K562 (cell line): ENCODE results near the gene DESI2. TPM values are rescaled to one million over a fixed set of nuclear protein-coding genes. Genes with fewer than 3 reads are reported as not detected.

Experiments
- ADNP ChIP-seq: fragments of 200-800 bp; sonication (Bioruptor generic); IDR thresholded peaks from 2 replicates; pipeline ENCODE4 v1.6.1; 2016; ENCODE audit warnings: missing genetic modification characterization, missing compliant biosample characterization
- AFF1 ChIP-seq, 2 experiments: fragments of 450-650 bp; IDR thresholded peaks; 2 replicates each; pipeline ENCODE4 v1.6.1; 2018; ENCODE audit warnings: mild to moderate bottlenecking in 2 of 2, low read depth in 1 of 2; ENCODE audit not compliant: partially characterized antibody in 2 of 2
- ARID1B ChIP-seq: fragments of 450-650 bp; IDR thresholded peaks from 2 replicates; pipeline ENCODE4 v1.6.1; 2016; ENCODE audit warnings: antibody characterized with exemption, mild to moderate bottlenecking, inconsistent platforms
- ATF7 ChIP-seq: fragments of 450-650 bp; IDR thresholded peaks from 2 replicates; pipeline ENCODE4 v1.7.1; 2014; ENCODE audit warnings: mild to moderate bottlenecking, moderate library complexity
- CBFA2T3 ChIP-seq: fragments of 450-650 bp; IDR thresholded peaks from 2 replicates; pipeline ENCODE4 v1.6.1; 2017
- CHCHD3 ChIP-seq: fragments of 250-450 bp; sonication (Bioruptor Pico); IDR thresholded peaks from 2 replicates; pipeline ENCODE4 v2.1.2; 2022; ENCODE audit warnings: mild to moderate bottlenecking
- CTBP1 ChIP-seq: fragments of 450-650 bp; IDR thresholded peaks from 2 replicates; pipeline ENCODE4 v1.6.1; 2016; ENCODE audit warnings: borderline replicate concordance
- CTCF ChIP-seq, 3 experiments: IDR thresholded peaks in 2 of 3; conservative IDR thresholded peaks in 1 of 3; 2 replicates each; pipeline ENCODE4 v1.5.1; 2011 to 2012; ENCODE audit warnings: low read length in 3 of 3, mild to moderate bottlenecking in 3 of 3, control low read depth in 2 of 3, improper control_type of control experiment in 1 of 3, inconsistent platforms in 1 of 3, low read depth in 1 of 3, mixed read lengths in 1 of 3, moderate library complexity in 1 of 3; ENCODE audit not compliant: insufficient read depth in 2 of 3
- ESRRA ChIP-seq: fragments of 450-650 bp; IDR thresholded peaks from 2 replicates; pipeline ENCODE4 v1.6.1; 2014; ENCODE audit warnings: low read depth, mild to moderate bottlenecking, moderate library complexity, borderline replicate concordance
- GATA2 ChIP-seq: sonication (generic); formaldehyde crosslinking; IDR thresholded peaks from 2 replicates; pipeline ENCODE4 v1.4.0; 2020; ENCODE audit warnings: mild to moderate bottlenecking, missing genetic modification reagents
- MEF2A ChIP-seq: IDR thresholded peaks from 2 replicates; pipeline ENCODE4 v1.6.1; 2011; ENCODE audit warnings: low read depth, mild to moderate bottlenecking, low read length, moderate library complexity; ENCODE audit not compliant: control insufficient read depth
- MEIS2 ChIP-seq: fragments of 450-650 bp; IDR thresholded peaks from 2 replicates; pipeline ENCODE4 v1.6.1; 2014; ENCODE audit warnings: mild to moderate bottlenecking; ENCODE audit not compliant: partially characterized antibody
- POLR3A ChIP-seq: IDR thresholded peaks from 2 replicates; pipeline ENCODE4 v1.6.1; 2011; ENCODE audit warnings: borderline replicate concordance, mild to moderate bottlenecking, moderate library complexity; ENCODE audit not compliant: insufficient read length, insufficient read depth; ENCODE audit errors: extremely low read depth
- RCOR1 ChIP-seq, 2 experiments: IDR thresholded peaks; 2 replicates each; pipeline ENCODE4 v1.6.1; 2012; ENCODE audit warnings: low read depth in 2 of 2, low read length in 2 of 2, borderline replicate concordance in 1 of 2, improper control_type of control experiment in 1 of 2
- SMAD3 ChIP-seq: fragments of 450-650 bp; formaldehyde crosslinking; conservative IDR thresholded peaks from 2 replicates; pipeline ENCODE4 v1.4.0; 2020; ENCODE audit warnings: mild to moderate bottlenecking
- SMAD4 ChIP-seq: fragments of 250-450 bp; sonication (Bioruptor Pico); conservative IDR thresholded peaks from 2 replicates; pipeline ENCODE4 v1.8.0; 2021; ENCODE audit warnings: inconsistent platforms, mild to moderate bottlenecking, moderate library complexity
- SPI1 ChIP-seq: IDR thresholded peaks from 2 replicates; pipeline ENCODE4 v1.6.1; 2011; ENCODE audit warnings: low read depth, low read length, control low read depth, borderline replicate concordance
- SRSF1 ChIP-seq: fragments of 200-400 bp; formaldehyde crosslinking; IDR thresholded peaks from 2 replicates; pipeline ENCODE4 v1.6.1; 2017; ENCODE audit warnings: mild to moderate bottlenecking, low read depth, low read length, moderate library complexity
- TAL1 ChIP-seq: fragments of 450-650 bp; IDR thresholded peaks from 2 replicates; pipeline ENCODE4 v1.6.1; 2016; ENCODE audit warnings: mild to moderate bottlenecking
- TCF3 ChIP-seq: sonication (generic); formaldehyde crosslinking; IDR thresholded peaks from 2 replicates; pipeline ENCODE4 v1.4.0; 2020; ENCODE audit warnings: mild to moderate bottlenecking, missing genetic modification reagents
- ZNF717 ChIP-seq: fragments of 250-450 bp; sonication (Bioruptor Pico); IDR thresholded peaks from 2 replicates; pipeline ENCODE4 v1.5.0; 2021
- polyA plus RNA-seq, 8 experiments: library from polyadenylated mRNA; depleted of rRNA in 4 of 8; stranded (reverse) in 5 of 8; unstranded in 3 of 8; fragments of >200 nt; fragmentation: Nextera tagmentation in 2 of 8; fragmentation: Illumina TruSeq in 1 of 8; extraction: Ambion mirVana in 2 of 8; extraction: Trizol in 1 of 8; gene quantifications; 2 replicates each; pipeline versions ENCODE4 v1.2.1 to v1.2.3, GENCODE V29; 2011 to 2014; ENCODE audit warnings: inconsistent platforms in 1 of 8, missing spikeins in 1 of 8
- total RNA-seq, 7 experiments: library from RNA; depleted of rRNA in 6 of 7; stranded (reverse); fragments of >200 nt in 6 of 7; fragmentation: Illumina TruSeq in 2 of 7; extraction: Trizol in 2 of 7; gene quantifications; 2 replicates each; pipeline versions ENCODE4 v1.2.1 to v1.2.3, GENCODE V29; 2011 to 2021; ENCODE audit warnings: low replicate concordance in 1 of 7

The DESI2 gene
- total and polyA plus RNA-seq, 9 of the 15 experiments (the other 6 are each of a cell fraction or from before 2014, with no cell fraction given), result 17.4 to 59.4 (median 38.4) TPM

GRCh38 chr1:244665771-244666217, 12.9 kb downstream of the DESI2 start (continued):
- TF ChIP-seq CTCF (IDR thresholded peaks at IDR 0.05 in 2 of 3, conservative IDR thresholded peaks at IDR 0.05 in 1 of 3; ENCODE audit: insufficient read depth in 2 of 3, low read depth in 1 of 3, low read length in 3 of 3), result 0 out of 6 replicates have a peak, but pooled peaks of 1 of the 3 experiments have one; percentile 13
- TF ChIP-seq ARID1B, result peak; percentile 26; the same call in 1 of the 2 replicates
- TF ChIP-seq TCF3, result peak; percentile 42
- TF ChIP-seq CTBP1, result 0 out of 2 replicates have a peak, but pooled peaks have one; percentile 29
- TF ChIP-seq POLR3A, result no peak
- peak; percentile 17; the same call in 1 of the 2 replicates for TF ChIP-seq TAL1
- peak; percentile 71 for TF ChIP-seq SMAD4 (CRISPR knock-in tag)
- peak; percentile 83 for TF ChIP-seq MEIS2
- TF ChIP-seq SPI1, result peak; percentile 73; the same call in 1 of the 2 replicates
- TF ChIP-seq SMAD3, result peak; percentile 52; the same call in 1 of the 2 replicates
- peak; percentile 54 for TF ChIP-seq CBFA2T3
- TF ChIP-seq AFF1 (IDR thresholded peaks at IDR 0.05; ENCODE audit: low read depth in 1 of 2, partially characterized antibody in 2 of 2), result peak in 1 of 2 experiments; percentile 19
- 0 out of 2 replicates have a peak, but pooled peaks have one; percentile 44 for TF ChIP-seq GATA2 (CRISPR knock-in tag)
- TF ChIP-seq ZNF717, result no peak
- peak; percentile 47 for TF ChIP-seq ATF7
- TF ChIP-seq MEF2A, result peak; percentile 28; the same call in 1 of the 2 replicates
- no peak for TF ChIP-seq ADNP (tag)
- no peak for TF ChIP-seq CHCHD3
- TF ChIP-seq RCOR1 (IDR thresholded peaks at IDR 0.05; ENCODE audit: borderline replicate concordance in 1 of 2, low read depth in 2 of 2, low read length in 2 of 2), result peak in 1 of 2 experiments; percentile 21; a peak in 1 of 4 replicates
- no peak for TF ChIP-seq SRSF1
- peak; percentile 64; the same call in 1 of the 2 replicates for TF ChIP-seq ESRRA
